GM12891 (cell line): Measurements from ENCODE around the gene NCKAP5.

Experiments used
- PAX5 ChIP-seq: IDR thresholded peaks from 2 replicates; pipeline ENCODE4 v1.6.1; 2011; ENCODE audit warnings: low read length, moderate library complexity, mild to moderate bottlenecking; ENCODE audit not compliant: insufficient read depth, severe bottlenecking
- POLR2A ChIP-seq: IDR thresholded peaks from 2 replicates; pipeline ENCODE4 v1.6.1; 2011; ENCODE audit warnings: low read depth, low read length, control low read depth
- POLR2AphosphoS5 ChIP-seq: IDR thresholded peaks from 2 replicates; pipeline ENCODE4 v1.6.1; 2011; ENCODE audit warnings: low read depth, low read length, control low read depth
- POU2F2 ChIP-seq: IDR thresholded peaks from 2 replicates; pipeline ENCODE4 v1.6.1; 2011; ENCODE audit warnings: low read depth, mild to moderate bottlenecking, control low read depth, low read length, moderate library complexity
- SPI1 ChIP-seq: IDR thresholded peaks from 2 replicates; pipeline ENCODE4 v1.6.1; 2011; ENCODE audit warnings: low read depth, low read length, control low read depth
- TAF1 ChIP-seq: IDR thresholded peaks from 2 replicates; pipeline ENCODE4 v1.6.1; 2011; ENCODE audit warnings: low read depth, low read length, control low read depth

DNA sequence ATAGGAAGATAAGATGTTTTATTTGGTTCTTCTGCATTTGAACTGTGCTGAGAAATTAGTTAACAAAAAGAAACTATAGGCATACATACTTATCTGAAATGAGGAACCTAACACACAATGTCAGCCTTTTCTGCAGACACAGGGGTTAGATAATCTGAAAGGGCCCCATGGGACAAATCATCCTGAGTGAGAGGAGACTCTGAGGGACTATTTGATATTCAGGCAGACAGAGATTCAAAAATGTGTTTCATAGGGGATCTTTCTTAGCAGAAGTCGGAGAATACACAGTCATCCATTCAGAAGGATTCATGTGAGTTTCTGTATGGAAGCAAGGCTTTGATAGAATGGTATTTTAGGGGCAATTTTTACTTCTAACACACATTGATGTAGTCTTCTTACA, 79.1 kb downstream of the NCKAP5 start:
- TF ChIP-seq POLR2AphosphoS5, result no peak
- TF ChIP-seq POLR2A, result no peak
- no peak for TF ChIP-seq TAF1
- no peak for TF ChIP-seq SPI1
- TF ChIP-seq POU2F2, result no peak
- no peak for TF ChIP-seq PAX5
